Measurements from ENCODE around the gene ATP11A. TPM values are rescaled to one million over a fixed set of nuclear protein-coding genes. Genes with fewer than 3 reads are reported as not detected.
A peak's percentile ranks its signal among the peaks of the same experiment; 100 is the strongest.

ATP11A gene
- polyA plus RNA-seq, 4 donors: 3.2 to 79.6 (median 9.5) TPM

- Histone ChIP-seq H3K27ac (ENCODE audit: low read depth in 1 of 3, low read length in 2 of 3) (no peak overlapping the region), H3K9me3 (ENCODE audit: control insufficient read depth in 2 of 2, insufficient read depth in 1 of 2, low read depth in 1 of 2, low read length in 1 of 2) (peaks cover 0 to 3% of the 10 kb centered on the region in 2 donors), H3K4me1 (ENCODE audit: control insufficient read depth in 3 of 3, insufficient read depth in 2 of 3, low read depth in 1 of 3, low read length in 2 of 3) (peaks cover 0 to 8% (median 5%) of the 10 kb centered on the region in 3 donors), H3K36me3 (ENCODE audit: control insufficient read depth in 3 of 3, insufficient read depth in 2 of 3, low read depth in 1 of 3, low read length in 3 of 3) (peaks cover 0 to 35% (median 0%) of the 10 kb centered on the region in 3 donors), H3K4me3 (ENCODE audit: low read depth in 1 of 3, low read length in 3 of 3) (no peak overlapping the region), H3K27me3 (ENCODE audit: control insufficient read depth in 3 of 3, insufficient read depth in 3 of 3, low read length in 3 of 3) (no peaks in the 10 kb centered on the region)
- DNase-seq (no peak), FAIRE-seq (no peak)
- WGBS, 3 donors: 83 to 88% (median 85%) methylated on average over 7 of the region's 7 CpGs
Observed at GRCh38 chr13:112756081-112756480, 66.2 kb downstream of the ATP11A start.

- peaks cover 0 to 36% (median 0%) of the 10 kb centered on the region in 3 donors for H3K36me3 ChIP-seq (ENCODE audit: control insufficient read depth in 3 of 3, insufficient read depth in 2 of 3, low read depth in 1 of 3, low read length in 3 of 3)
- H3K4me3 ChIP-seq (ENCODE audit: low read depth in 1 of 3, low read length in 3 of 3): no peak overlapping the region
- peaks cover 0 to 10% (median 5%) of the 10 kb centered on the region in 3 donors for H3K4me1 ChIP-seq (ENCODE audit: control insufficient read depth in 3 of 3, insufficient read depth in 2 of 3, low read depth in 1 of 3, low read length in 2 of 3)
- H3K27ac ChIP-seq (ENCODE audit: low read depth in 1 of 3, low read length in 2 of 3): no peak overlapping the region
- H3K27me3 ChIP-seq (ENCODE audit: control insufficient read depth in 3 of 3, insufficient read depth in 3 of 3, low read length in 3 of 3): no peaks in the 10 kb centered on the region
- DNase-seq (no peak), FAIRE-seq (no peak)
- H3K9me3 ChIP-seq (ENCODE audit: control insufficient read depth in 2 of 2, insufficient read depth in 1 of 2, low read depth in 1 of 2, low read length in 1 of 2): peaks cover 0 to 3% of the 10 kb centered on the region in 2 donors
- WGBS, 3 donors: 91 to 94% (median 92%) methylated on average over 19 to 20 of the region's 20 CpGs
Observed at GRCh38 chr13:112756511-112756966, 66.7 kb downstream of the ATP11A start.

- DNase-seq (peak in 1 of 2 donors; percentile 26), FAIRE-seq (no peak)
- Histone ChIP-seq H3K9me3 (ENCODE audit: control insufficient read depth in 2 of 2, insufficient read depth in 1 of 2, low read depth in 1 of 2, low read length in 1 of 2) (peaks cover 0 to 3% of the 10 kb centered on the region in 2 donors), H3K4me1 (ENCODE audit: control insufficient read depth in 3 of 3, insufficient read depth in 2 of 3, low read depth in 1 of 3, low read length in 2 of 3) (peaks cover 0 to 12% (median 5%) of the 10 kb centered on the region in 3 donors), H3K27me3 (ENCODE audit: control insufficient read depth in 3 of 3, insufficient read depth in 3 of 3, low read length in 3 of 3) (no peaks in the 10 kb centered on the region), H3K36me3 (ENCODE audit: control insufficient read depth in 3 of 3, insufficient read depth in 2 of 3, low read depth in 1 of 3, low read length in 3 of 3) (peaks cover 0 to 36% (median 0%) of the 10 kb centered on the region in 3 donors), H3K27ac (ENCODE audit: low read depth in 1 of 3, low read length in 2 of 3) (no peak overlapping the region), H3K4me3 (ENCODE audit: low read depth in 1 of 3, low read length in 3 of 3) (no peak overlapping the region)
- 43 to 69% (median 59%) methylated on average over 16 of the region's 16 CpGs for WGBS, 3 donors
Observed at GRCh38 chr13:112756967-112757758, 67.3 kb downstream of the ATP11A start.

- WGBS, 3 donors: 84 to 92% (median 92%) methylated on average over 10 of the region's 10 CpGs
- H3K4me3 ChIP-seq (ENCODE audit: low read depth in 1 of 3, low read length in 3 of 3): no peak overlapping the region
- no peak overlapping the region for H3K27ac ChIP-seq (ENCODE audit: low read depth in 1 of 3, low read length in 2 of 3)
- no peaks in the 10 kb centered on the region for H3K27me3 ChIP-seq (ENCODE audit: control insufficient read depth in 3 of 3, insufficient read depth in 3 of 3, low read length in 3 of 3)
- H3K4me1 ChIP-seq (ENCODE audit: control insufficient read depth in 3 of 3, insufficient read depth in 2 of 3, low read depth in 1 of 3, low read length in 2 of 3): peaks cover 0 to 12% (median 5%) of the 10 kb centered on the region in 3 donors
- peaks cover 0 to 3% of the 10 kb centered on the region in 2 donors for H3K9me3 ChIP-seq (ENCODE audit: control insufficient read depth in 2 of 2, insufficient read depth in 1 of 2, low read depth in 1 of 2, low read length in 1 of 2)
- H3K36me3 ChIP-seq (ENCODE audit: control insufficient read depth in 3 of 3, insufficient read depth in 2 of 3, low read depth in 1 of 3, low read length in 3 of 3): peaks cover 0 to 36% (median 0%) of the 10 kb centered on the region in 3 donors
- FAIRE-seq (no peak), DNase-seq (no peak)
Observed at GRCh38 chr13:112757759-112758086, 67.9 kb downstream of the ATP11A start.

- H3K27me3 ChIP-seq (ENCODE audit: control insufficient read depth in 3 of 3, insufficient read depth in 3 of 3, low read length in 3 of 3): no peaks in the 10 kb centered on the region
- H3K36me3 ChIP-seq (ENCODE audit: control insufficient read depth in 3 of 3, insufficient read depth in 2 of 3, low read depth in 1 of 3, low read length in 3 of 3): peaks cover 0 to 39% (median 0%) of the 10 kb centered on the region in 3 donors
- H3K9me3 ChIP-seq (ENCODE audit: control insufficient read depth in 2 of 2, insufficient read depth in 1 of 2, low read depth in 1 of 2, low read length in 1 of 2): peaks cover 0 to 3% of the 10 kb centered on the region in 2 donors
- H3K27ac ChIP-seq (ENCODE audit: low read depth in 1 of 3, low read length in 2 of 3): no peak overlapping the region
- H3K4me1 ChIP-seq (ENCODE audit: control insufficient read depth in 3 of 3, insufficient read depth in 2 of 3, low read depth in 1 of 3, low read length in 2 of 3): peaks cover 0 to 12% (median 5%) of the 10 kb centered on the region in 3 donors
- 84 to 95% (median 90%) methylated on average over 9 of the region's 9 CpGs for WGBS, 3 donors
- FAIRE-seq (no peak), DNase-seq (no peak)
- H3K4me3 ChIP-seq (ENCODE audit: low read depth in 1 of 3, low read length in 3 of 3): no peak overlapping the region
Observed at GRCh38 chr13:112759053-112759452, 69.2 kb downstream of the ATP11A start.

- FAIRE-seq (no peak), DNase-seq (no peak)
- H3K9me3 ChIP-seq (ENCODE audit: control insufficient read depth in 2 of 2, insufficient read depth in 1 of 2, low read depth in 1 of 2, low read length in 1 of 2): peaks cover 0 to 3% of the 10 kb centered on the region in 2 donors
- H3K4me1 ChIP-seq (ENCODE audit: control insufficient read depth in 3 of 3, insufficient read depth in 2 of 3, low read depth in 1 of 3, low read length in 2 of 3): peaks cover 0 to 12% (median 5%) of the 10 kb centered on the region in 3 donors
- WGBS, 3 donors: 77 to 80% (median 80%) methylated on average over 11 of the region's 11 CpGs
- no peak overlapping the region for H3K4me3 ChIP-seq (ENCODE audit: low read depth in 1 of 3, low read length in 3 of 3)
- no peak overlapping the region for H3K27ac ChIP-seq (ENCODE audit: low read depth in 1 of 3, low read length in 2 of 3)
- peaks cover 0 to 37% (median 0%) of the 10 kb centered on the region in 3 donors for H3K36me3 ChIP-seq (ENCODE audit: control insufficient read depth in 3 of 3, insufficient read depth in 2 of 3, low read depth in 1 of 3, low read length in 3 of 3)
- H3K27me3 ChIP-seq (ENCODE audit: control insufficient read depth in 3 of 3, insufficient read depth in 3 of 3, low read length in 3 of 3): no peaks in the 10 kb centered on the region
Observed at GRCh38 chr13:112759827-112760226, 70.0 kb downstream of the ATP11A start.

GRCh38 chr13:112760435-112760834 lies 70.6 kb downstream of the ATP11A start:
- FAIRE-seq (no peak), DNase-seq (peak in 1 of 2 donors; percentile 37)
- H3K27ac ChIP-seq (ENCODE audit: low read depth in 1 of 3, low read length in 2 of 3): no peak overlapping the region
- H3K9me3 ChIP-seq (ENCODE audit: control insufficient read depth in 2 of 2, insufficient read depth in 1 of 2, low read depth in 1 of 2, low read length in 1 of 2): peaks cover 0 to 3% of the 10 kb centered on the region in 2 donors
- H3K27me3 ChIP-seq (ENCODE audit: control insufficient read depth in 3 of 3, insufficient read depth in 3 of 3, low read length in 3 of 3): no peaks in the 10 kb centered on the region
- H3K4me3 ChIP-seq (ENCODE audit: low read depth in 1 of 3, low read length in 3 of 3): no peak overlapping the region
- WGBS, 3 donors: 9 to 40% (median 23%) methylated on average over 3 of the region's 3 CpGs
- H3K36me3 ChIP-seq (ENCODE audit: control insufficient read depth in 3 of 3, insufficient read depth in 2 of 3, low read depth in 1 of 3, low read length in 3 of 3): peaks cover 0 to 33% (median 0%) of the 10 kb centered on the region in 3 donors
- peaks cover 0 to 12% (median 5%) of the 10 kb centered on the region in 3 donors for H3K4me1 ChIP-seq (ENCODE audit: control insufficient read depth in 3 of 3, insufficient read depth in 2 of 3, low read depth in 1 of 3, low read length in 2 of 3)

GRCh38 chr13:112760931-112761330 lies 71.1 kb downstream of the ATP11A start:
- Histone ChIP-seq H3K9me3 (ENCODE audit: control insufficient read depth in 2 of 2, insufficient read depth in 1 of 2, low read depth in 1 of 2, low read length in 1 of 2) (peaks cover 0 to 2% of the 10 kb centered on the region in 2 donors), H3K36me3 (ENCODE audit: control insufficient read depth in 3 of 3, insufficient read depth in 2 of 3, low read depth in 1 of 3, low read length in 3 of 3) (peaks cover 0 to 32% (median 0%) of the 10 kb centered on the region in 3 donors), H3K4me3 (ENCODE audit: low read depth in 1 of 3, low read length in 3 of 3) (peak overlapping the region in 1 of 3 donors; percentile 21), H3K27me3 (ENCODE audit: control insufficient read depth in 3 of 3, insufficient read depth in 3 of 3, low read length in 3 of 3) (no peaks in the 10 kb centered on the region), H3K27ac (ENCODE audit: low read depth in 1 of 3, low read length in 2 of 3) (peak overlapping the region in 1 of 3 donors; percentile 28), H3K4me1 (ENCODE audit: control insufficient read depth in 3 of 3, insufficient read depth in 2 of 3, low read depth in 1 of 3, low read length in 2 of 3) (peaks cover 0 to 12% (median 5%) of the 10 kb centered on the region in 3 donors)
- DNase-seq (peak in 1 of 2 donors; percentile 29), FAIRE-seq (no peak)
- WGBS, 3 donors: 21 to 45% (median 43%) methylated on average over 15 of the region's 15 CpGs

All from small intestine (tissue), 7 donors.